A204.1 (cell line): Measurements from ENCODE around the gene NDST3.

Source experiments
- FAIRE-seq: peaks from 2 replicates; lab custom pipeline; 2012; peaks lifted over from hg19 to GRCh38; lab: Jason Lieb, UNC

NDST3 gene

DNA sequence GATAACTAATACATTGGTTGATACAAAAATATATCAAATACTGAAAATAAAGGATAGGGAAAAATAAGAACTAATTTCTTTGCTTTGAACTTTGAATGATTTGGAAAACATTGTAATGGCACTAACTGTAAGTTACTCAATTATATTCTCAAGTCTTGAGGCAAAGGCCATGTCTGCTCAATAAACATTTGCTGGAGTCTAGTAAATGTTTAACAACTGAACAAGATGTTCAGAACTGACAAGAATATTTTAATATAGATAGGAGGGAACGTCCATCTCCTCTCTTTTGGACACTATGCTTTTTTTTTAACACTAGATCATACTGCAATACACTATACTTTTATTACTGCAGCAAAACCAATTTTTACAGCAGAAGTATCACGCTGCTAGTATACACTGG is 242.3 kb downstream of the NDST3 start:
- no peak for FAIRE-seq

DNA sequence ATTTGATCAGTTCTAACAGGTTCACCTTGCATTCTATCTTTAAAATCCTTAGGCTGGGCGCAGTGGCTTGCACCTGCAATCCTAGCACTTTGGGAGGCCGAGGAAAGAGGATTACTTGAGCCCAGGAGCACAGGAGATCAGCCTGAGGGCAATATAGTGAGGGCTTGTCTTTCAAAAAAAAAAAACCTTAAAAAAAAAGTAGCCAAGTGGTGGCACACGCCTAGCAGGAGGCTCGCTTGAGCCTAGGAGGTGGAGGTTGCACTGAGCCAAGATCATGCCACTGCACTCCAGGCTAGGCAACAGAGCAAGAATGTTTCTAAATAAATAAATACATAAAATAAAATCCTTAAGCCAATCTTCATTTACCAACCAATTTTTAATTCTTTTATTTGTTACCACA is 243.0 kb downstream of the NDST3 start:
- no peak for FAIRE-seq

DNA sequence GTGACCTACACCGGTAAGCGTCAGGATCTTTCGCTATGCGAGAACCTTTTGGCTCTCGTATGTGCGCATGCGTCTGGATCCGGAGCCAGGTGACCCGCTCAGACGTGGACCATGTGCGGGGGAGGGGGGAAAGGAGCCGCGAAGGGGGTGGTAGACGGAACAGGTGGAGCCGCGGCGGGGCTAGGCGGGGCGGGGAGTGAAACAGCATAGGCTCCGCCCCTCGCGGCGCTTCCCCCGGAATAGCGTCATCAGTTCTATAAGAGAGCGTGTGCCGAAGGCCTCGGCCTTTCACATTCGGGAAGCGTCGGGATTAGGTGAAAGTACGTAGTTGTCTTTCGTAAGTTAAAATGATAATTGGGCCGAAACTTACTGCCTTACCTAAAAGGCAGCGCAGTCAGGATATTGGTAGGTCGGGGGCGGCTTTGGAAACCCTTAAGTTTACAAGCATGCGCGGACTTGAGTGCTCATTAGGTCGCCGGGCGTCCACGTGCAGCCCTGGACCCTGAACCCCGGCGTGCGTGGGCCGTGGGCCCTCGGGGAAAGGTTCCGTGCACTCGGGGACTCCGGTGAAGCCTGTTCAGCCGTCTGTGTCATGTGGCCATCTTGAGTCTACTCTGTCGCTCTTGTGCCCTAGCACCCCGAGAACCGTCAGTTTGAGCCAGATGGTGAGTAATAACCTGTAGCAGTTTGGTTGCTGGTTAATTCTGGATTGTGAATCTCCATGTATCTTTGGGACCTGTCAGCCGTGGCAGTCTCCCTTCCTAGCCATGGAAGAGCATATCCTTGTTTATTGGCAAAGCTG is 244.4 kb downstream of the NDST3 start:
- peak; percentile 94 for FAIRE-seq

DNA sequence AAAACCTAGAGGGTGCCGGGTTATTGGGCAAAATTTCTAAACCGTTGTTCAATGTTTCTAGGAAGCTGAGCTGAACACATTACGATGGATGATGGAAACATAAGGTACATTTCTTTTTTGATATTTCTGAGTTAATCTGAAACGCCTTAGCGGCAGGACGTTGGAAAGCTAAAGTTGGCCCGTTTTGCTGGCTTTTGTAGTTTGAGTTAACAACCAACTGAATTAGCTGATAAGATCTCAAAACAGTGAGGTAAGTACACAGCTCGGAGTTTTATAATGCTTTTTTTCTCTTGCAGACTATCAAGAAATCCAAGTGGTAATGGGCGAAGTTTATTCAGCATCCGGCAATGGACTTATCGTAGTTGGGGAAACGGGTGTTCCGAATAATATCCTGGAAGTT is 245.0 kb downstream of the NDST3 start:
- FAIRE-seq: no peak

DNA sequence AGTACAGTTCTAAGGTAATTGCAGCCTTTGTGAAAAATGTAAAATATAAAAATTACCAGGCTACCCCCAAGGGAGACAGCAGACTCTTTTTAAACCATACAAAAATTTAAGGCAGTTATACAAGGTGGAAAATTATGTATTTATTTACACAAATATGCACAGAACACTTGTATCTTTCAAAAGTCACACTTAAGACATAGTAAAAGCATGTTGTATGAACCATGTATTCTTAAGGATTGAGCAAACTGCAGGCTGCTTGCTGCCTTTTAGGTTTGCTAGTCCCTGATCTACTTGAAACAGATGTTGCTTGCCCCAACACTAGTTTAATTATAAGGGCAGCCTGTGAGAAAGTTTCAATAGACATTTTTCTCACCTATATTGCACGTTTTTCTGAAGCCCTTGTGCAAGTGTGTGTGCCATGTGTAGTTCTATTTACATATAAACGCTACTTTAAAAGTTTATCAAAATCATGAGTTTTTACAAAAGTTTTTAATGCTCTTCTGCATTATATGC is 245.7 kb downstream of the NDST3 start:
- no peak for FAIRE-seq

DNA sequence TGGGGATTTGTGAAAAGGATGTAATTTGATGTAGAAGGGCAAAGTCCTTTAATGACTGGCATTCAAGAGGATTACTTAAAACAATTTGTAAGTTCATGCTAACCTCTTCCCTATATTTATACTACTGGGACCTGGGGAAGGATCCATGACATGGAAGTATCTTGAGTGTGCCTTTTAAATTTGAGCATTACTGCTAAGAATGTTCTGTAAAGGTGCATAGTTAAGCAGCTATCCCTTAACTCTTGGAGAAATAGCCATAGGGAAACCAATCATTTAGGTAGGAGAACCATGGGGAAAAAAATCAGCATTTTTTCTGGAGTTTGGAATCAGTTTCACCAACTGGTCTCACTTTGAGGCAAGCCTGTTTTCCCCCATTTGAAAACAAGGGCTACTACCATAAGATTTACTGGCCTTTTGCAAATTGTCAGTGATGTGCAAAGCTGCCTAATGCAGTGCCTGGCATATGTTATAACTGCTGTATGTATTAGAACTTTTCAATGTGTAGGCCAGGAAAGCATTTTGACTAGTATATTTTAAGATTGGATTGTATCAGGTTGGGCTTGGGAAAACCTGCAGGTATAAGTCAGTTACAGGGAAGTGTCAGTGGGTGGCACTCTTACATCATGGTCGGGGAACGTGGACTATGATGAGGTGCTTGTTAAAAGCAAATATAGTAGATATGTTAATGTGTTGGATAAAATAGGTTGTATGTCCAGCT is 246.4 kb downstream of the NDST3 start:
- peak; percentile 41 for FAIRE-seq

DNA sequence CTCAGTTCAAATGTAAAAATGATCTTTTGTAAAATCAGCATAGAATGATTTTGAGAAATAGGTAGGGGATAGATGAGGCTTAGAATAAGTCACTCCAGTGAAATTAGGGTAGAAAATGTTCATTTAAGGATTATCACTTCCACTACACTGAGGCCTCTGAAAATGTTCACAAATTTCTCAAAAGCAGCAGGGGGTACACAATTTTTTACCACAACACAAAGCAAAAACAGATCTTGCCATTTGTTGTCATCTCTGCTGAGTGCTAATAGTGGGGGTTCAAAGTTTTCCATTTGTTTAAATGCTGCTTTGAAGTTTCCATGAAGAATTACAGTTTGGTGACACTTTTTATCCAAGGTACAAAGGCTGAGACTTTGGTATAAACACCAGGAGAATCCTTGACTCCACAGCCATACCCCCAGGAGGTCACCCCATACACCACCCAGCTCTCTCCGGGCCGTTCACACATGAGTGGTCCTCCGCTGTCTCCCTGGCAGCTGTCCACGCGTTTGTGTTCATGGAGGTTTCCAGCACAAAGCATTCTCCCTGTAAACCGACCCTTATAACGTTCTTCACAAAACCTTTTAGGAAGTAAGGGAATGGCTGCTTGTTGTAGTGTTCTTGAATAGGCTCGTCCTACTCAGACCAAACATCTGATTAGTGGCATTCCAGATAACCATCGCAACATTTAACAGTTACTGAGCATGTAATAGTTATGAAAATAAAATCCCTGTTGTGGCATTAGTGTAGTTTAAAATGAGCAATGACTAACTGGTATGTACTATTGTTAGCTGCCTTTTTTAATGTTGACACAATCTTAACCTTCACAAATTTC is 247.5 kb downstream of the NDST3 start:
- no peak for FAIRE-seq

DNA sequence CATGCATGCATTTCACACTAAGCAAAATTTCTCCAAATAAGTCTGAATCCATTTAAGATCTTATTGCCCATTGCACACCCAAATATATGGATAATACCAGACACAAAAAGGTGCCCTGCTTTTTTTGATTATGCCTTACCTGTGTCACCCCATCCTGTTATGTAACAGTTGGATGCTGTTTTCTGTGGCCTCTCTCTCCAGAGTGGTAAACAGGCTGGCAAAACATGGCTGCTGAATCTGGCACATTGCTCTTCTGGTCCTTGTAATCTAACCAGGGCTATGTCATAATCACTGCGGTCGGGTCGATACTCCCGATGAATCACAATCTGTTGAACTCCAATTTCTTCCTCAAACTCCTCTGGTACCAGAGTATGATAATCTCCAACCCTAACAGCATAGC is 248.4 kb downstream of the NDST3 start:
- FAIRE-seq: no peak

DNA sequence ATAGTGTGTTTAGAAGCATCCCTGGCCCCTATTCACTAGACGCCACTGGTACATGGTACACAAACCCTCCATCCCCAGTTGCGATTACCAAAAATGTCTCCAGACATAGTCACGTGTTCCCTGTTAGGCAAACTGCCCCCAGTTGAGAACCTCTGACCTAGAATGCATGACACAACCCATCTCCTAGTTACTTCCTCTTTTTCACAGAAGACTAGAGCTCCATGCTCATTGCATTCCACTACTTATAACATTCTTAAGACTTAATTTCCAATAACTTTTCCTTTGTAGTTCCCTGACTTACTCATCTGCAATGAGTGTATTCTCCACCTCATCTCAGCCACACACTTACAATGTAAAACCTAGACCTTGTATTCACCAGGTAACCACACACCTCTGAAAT is 249.9 kb downstream of the NDST3 start:
- FAIRE-seq: no peak

DNA sequence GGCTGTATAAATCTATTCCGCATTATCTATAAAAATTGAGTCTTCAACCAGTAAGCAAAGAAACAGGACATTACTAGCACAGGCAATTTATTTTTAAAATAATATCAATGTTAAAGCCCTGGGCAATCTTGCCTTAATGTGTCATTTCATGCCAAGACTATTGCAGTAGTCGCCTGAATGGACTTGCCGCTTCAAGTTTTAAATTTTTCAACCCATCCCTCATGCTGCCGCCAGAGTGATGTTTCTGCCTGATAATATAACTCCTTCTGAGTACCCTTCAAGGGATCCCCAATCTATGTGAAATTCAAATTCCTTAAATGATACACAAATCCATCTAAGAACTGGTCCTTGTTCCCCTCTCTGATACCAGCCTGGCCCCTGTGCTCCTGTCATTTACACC is 251.6 kb downstream of the NDST3 start:
- FAIRE-seq: no peak

DNA sequence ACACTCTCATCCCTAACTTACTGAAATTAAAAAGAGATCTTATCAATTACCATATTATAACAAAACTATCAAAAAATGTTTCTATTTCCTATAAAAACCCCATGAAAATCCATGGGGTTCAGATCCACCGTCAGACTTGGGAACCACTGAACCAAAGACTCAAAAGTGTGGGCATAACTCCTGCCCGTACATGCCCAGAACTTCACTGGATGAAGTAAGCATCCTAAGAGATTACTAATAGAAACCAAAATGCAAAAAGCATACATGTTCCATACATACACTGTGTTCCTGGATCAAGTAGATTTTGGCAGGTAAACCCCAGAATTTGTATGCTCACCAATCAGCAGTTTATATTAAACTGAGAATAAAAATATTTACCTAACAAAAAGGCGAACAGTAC is 252.4 kb downstream of the NDST3 start:
- FAIRE-seq: no peak

DNA sequence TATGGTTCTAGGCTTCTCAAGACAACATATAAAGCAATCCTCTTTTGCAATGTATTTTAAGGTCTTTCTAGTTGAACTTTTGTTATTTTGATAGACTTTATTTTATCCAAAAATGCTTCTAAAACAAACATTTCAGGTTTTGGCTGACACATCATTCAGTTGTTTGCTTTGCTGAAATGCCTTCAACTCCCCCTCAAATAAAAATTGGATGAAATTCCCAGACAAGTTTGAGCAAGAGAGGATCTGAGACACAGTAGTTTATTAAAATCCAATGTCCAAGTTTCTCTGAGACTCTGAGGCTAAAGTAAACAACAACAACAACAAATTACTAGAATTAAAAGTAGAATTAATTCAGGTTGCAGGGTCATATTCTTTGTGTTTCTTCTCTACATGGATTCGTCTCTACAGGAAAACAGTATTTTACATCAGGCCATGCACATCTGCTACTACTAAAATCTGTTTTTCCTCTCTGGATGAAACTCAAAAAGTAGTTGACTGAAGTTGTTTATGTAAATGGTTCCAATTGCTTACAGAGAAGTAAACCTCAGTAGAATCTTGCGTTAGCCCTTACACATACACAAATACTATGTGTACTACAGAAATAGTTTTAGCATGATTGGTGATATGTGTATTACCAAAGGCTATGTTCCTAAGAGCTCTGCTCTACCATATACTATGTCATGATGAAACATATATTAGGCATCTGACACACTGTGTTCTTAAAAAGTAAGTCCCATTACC is 253.6 kb downstream of the NDST3 start:
- no peak for FAIRE-seq

DNA sequence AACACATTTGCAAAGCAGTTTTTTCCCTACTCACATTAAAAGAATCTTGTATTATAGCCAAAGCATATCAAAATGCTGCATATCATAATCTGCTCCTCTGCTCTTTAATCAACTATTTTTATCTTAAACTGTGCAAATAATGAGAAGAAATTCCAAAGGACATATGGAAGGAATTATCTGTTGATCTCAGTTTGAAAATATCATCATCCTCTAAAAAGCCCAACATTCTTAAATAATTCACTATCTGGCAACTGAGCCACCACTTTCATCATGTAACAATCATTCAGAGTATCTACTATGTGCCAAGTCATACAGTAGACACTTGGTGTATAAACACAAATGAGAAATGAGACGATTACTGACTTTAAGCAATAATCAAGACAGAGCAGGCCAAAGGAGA is 255.5 kb downstream of the NDST3 start:
- FAIRE-seq: no peak

DNA sequence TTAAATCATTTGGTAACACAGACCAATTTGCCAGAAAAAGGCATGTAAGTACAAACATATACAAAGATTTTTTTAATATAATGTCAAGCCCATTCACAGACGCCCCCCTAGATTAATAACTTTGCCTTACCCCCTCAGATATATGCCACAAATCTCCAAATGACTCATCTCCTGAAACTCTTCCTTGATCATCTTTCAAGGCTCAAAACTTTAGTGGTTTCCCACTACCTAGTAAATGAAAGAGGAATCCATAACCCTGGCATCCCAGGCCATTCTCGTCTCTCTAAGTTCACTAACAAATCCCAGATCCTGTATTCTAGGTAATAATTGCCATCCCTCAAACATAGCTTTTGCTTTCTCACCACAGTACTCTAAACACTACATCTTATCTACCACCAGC is 256.7 kb downstream of the NDST3 start:
- no peak for FAIRE-seq

DNA sequence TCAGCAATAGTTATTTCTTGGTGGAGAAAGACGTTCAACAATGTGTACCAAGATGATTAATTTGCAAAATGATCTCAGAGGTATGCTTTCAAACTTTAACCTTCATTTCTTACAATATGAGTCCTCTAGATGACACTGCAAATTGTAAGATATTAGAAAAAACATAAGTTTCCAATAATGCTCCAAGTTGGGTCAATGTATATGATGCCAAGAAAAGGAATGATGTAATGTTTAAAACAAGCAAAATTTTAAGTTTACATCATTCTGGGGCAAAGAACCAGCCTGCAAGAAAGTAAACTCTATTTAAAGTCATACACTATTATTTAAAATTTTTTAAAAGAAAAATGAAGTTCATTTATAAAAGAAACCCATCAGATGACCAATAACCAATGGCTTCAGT is 262.4 kb downstream of the NDST3 start:
- FAIRE-seq: no peak

DNA sequence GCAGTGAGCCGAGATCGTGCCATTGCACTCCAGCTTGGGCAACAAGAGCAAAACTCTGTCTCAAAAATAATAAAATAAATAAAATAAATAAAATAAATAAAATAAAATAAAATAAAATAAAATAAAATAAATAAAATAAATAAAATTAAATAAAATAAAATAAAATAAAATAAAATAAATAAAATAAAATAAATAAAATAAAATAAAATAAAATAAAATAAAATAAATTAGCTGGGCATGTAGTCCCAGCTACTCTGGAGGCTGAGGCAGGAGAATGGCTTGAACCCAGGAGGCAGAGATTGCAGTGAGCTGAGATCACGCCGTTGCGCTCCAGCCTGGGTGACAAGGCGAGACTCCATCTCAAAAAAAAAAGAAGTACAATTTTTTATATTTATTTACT is 265.3 kb downstream of the NDST3 start:
- FAIRE-seq: peak; percentile 40

DNA sequence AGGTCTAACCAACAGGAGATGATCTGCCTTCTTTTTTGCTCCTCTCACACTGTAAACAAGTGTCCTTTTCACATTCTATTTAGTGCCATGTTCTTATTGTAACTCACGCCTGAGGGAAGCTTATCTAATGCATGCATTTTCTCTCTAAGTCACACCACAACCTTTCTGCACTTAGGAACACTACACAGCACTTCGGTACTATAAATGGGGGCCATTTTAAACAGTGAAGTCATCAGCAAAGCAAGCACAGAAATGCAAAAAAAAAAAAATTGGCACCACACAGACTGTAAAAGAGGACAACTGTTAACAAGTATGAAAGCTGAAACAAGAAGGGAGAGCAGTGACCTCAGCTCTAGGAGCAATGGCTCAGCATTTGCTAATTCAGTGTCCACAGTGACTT is 273.4 kb downstream of the NDST3 start:
- no peak for FAIRE-seq
